GM18505 (cell line): ENCODE results near the gene IL1B.

Source experiments
- ATAC-seq: cut with Tn5 transposase; IDR thresholded peaks from one replicate; pipeline ENCODE4 v1.9.1; 2021; ENCODE audit not compliant: unreplicated experiment
- POLR2A ChIP-seq: IDR thresholded peaks from 4 replicates; pipeline ENCODE4 v1.6.1; 2011; ENCODE audit warnings: borderline replicate concordance; ENCODE audit not compliant: insufficient read depth, insufficient read length; ENCODE audit errors: extremely low read depth

Gene IL1B

DNA sequence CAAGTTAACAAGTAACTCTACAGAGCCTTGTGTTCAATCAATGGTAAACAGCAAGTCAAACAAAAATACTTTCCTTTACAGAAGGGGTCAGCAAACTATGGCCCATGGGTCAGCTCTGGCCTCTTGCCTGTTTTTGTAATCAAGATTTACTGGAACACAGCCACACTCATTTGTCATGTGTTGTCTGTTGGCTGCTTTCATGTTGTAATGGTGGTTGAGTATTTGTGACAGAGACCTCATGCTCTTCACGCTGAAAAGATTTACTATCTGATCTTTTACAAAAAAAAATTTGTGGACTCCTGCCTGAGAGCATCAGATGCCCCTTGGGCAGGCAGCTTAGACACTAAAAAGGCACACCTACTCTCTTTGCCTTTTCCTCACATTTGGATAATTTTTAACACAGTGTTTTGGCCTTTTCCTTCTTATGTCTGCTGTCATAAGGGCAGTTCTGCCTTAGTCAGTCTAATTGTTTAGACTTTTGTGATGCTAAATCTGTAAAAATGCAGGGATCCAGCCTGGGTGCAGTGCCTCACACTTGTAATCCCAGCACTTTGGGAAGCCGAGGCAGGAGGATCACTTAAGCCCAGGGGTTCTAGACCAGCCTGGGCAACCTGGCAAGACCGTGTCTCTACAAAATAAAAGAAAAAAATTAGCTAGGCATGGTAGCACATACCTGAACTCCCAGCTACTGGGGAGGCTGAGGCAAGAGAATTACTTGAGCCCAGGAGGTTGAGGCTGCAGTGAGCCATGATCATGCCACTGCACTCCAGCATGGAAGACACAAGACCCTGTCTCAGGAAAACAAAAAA, 18.3 kb downstream of the IL1B start:
- TF ChIP-seq POLR2A: no peak
- no peak for ATAC-seq

DNA sequence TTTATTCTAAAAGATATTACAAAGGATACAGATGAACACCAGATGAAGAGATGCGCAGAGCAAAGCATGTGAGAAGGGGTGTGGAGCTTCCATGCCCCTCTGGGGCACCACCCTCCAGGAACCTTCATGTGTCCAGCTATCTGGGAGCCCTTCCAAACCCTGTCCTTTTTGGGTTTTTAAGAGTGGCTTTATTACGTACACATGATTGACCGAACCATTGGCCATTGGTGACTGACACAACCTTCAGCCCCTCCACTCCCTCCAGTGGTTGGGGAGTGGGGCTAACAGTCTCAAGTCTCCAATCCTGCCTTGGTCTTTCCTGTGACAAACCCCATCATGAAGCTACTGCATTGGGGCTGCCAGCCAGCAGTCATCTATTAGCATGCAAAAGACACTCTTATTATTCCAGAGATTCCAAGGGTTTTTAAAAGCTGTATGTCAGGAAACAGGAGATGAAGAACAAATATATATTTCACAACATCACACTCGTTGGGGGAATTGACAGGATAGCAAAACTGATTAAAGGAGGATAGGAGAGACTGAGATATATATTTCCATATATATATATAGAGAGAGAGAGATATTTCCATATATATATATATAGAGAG, 19.4 kb downstream of the IL1B start:
- no peak for ATAC-seq
- TF ChIP-seq POLR2A: no peak

DNA sequence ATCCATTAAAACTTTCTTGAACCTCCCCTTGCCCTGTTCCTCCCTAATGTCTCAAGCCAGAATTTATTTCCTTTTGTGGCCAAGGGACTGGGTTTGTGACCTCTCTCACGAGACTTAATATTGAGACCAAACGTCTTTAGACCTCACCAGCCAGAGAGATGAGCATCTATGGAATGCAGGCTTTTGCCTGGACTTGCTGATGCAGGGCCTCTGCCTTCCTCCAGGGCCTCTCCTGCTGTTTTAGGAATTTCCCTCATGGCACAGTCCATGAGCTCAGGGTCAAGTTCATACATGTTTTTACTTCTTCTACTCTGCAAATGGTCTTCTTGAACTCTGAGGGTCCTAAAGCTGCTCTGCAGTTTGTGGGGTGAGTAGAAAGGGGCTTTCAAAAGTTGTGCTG, 22.3 kb downstream of the IL1B start:
- no peak for TF ChIP-seq POLR2A
- no peak for ATAC-seq

DNA sequence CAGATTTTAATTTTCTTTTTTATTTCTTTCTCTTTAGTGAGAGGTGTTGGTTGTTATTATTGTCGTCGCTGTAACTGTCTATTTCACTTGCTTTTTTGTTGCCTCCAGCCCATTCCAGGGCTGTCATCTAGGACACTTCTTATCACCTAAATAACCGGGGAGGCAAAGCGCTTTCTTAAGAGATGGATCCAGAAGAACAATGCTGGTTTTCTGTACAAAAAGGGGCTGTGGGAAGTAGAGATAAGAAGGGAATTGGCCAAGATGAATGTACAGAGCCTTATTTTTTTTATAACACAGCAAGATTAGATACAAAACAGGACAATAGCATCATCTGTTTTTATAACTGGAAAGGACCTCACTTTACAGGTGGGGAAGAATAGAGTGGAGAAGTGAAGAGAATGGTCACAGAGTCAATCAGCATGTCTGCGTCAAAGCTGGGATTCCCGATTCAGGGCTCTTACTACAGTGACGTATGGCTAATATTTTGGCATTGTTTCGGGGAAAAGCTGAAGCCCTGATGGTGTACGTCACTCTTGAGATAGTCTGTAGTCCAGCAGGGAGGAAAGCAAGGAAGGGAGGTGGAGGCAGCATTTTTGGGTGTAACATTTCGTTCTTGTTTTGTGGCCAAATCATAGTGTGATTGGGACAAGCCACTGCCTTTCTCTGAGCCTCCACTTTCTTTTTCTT, 23.2 kb downstream of the IL1B start:
- ATAC-seq: no peak
- TF ChIP-seq POLR2A: no peak

DNA sequence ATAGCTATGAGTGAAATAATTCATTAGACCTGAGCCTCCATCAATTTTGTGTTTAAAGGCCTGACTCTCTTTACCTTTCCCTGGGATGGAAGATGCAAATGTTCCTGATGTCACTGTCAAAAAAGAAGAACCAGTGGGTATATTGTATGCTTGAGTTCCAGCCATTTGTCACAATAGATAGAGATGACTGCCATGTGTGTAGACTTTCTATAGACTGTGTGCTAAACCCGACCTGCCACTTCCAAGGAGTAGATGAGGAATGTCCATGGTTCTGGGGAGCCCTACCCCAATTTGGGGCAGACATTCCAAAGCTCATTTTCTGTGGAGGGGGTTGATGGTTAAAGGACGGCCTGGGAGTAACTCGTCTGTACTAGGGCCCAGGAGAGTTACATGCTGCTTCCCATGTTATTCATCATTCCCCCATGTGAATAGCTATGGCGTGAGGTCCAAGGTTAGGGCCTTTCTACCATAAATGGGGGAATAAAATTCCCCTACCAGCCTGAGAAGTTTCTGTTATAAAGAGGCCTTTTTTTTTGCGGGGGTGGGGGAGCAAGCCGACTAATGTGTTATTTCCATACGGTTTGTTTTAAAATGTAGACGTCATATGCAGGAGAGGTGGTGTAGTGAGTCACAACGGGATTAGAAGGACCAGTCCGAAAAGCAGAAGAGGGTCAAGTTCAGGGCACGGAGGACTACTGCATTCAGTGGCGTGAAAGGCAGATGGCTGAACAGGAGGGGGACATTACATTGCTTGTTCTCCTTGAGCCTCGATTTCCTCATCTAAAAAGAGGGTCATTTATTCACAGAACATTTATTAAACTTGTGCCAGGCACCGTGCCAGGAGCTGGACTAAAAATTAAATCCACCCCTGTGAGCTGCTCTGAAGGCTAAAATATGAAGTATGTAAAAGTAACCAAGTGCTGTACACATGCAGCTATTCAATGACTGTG, 24.0 kb downstream of the IL1B start:
- no peak for TF ChIP-seq POLR2A
- no peak for ATAC-seq

DNA sequence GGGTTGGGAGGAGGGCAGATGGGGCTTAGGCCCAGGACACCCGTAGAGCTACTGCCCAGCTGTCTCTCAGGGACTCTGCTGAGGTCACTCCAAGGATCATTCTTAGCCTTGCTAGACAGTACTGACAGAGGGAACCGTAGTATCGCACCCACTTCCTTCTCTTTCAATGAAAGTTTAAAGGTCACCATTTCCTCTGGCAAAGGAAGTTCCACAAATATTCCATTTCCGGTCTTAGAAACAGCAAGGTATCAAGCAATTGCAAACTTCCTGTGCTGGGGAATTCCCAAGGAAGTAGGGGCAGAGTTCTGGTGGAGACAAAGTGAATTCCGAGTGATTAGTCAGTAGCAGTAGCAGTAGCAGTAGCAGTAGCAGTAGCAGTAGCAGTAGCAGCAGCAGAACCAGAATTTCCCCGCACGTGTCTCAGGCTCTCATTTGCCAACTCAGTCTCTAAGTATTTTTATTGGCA, 24.7 kb downstream of the IL1B start:
- peak; percentile 29 for TF ChIP-seq POLR2A
- ATAC-seq: no peak

DNA sequence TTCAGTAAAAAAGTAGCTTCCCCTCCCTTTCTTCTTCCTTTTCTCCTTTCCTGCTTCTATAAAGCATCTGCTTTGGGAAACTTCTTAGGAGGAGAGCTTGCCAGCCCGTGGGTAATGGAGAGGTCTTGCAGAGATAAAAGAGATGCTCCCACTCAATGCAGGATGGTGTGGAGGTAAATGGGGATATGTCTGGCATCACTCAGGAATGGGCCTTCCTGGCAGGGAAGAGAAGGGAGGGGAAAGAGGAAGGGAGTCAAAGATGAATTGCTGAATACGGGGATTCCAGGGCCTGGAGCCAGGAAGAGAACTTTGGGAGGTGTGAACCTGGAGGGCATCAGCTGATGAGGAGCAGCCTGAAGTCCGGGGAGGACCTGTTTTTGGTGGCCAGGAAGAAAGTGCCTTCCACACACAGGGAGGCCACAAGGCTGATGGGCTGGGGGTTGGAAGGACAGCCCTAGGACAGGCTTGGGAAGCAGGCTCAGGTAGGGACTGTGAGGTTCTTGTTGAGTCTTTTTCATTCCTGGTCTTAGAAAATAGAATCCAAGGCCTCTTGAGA, 25.2 kb downstream of the IL1B start:
- no peak for ATAC-seq
- TF ChIP-seq POLR2A: no peak

DNA sequence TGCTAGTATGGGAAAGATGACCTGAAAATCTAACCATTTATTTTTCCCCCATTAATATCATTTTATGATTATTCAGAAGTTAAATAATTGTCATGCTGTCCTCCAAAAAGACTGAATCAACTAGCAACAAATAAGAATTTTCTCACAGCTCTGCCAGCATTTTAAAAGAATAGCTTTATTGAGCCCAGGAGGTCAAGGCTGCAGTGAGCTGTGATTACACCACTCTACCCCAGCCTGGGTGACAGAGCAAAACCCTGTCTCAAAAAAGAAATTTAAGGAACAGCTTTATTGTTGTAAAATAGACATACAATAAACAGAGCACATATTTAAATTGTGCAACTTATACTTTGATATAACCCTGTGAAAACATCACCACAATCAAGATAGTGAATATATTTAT, 27.5 kb downstream of the IL1B start:
- TF ChIP-seq POLR2A: no peak
- ATAC-seq: no peak

DNA sequence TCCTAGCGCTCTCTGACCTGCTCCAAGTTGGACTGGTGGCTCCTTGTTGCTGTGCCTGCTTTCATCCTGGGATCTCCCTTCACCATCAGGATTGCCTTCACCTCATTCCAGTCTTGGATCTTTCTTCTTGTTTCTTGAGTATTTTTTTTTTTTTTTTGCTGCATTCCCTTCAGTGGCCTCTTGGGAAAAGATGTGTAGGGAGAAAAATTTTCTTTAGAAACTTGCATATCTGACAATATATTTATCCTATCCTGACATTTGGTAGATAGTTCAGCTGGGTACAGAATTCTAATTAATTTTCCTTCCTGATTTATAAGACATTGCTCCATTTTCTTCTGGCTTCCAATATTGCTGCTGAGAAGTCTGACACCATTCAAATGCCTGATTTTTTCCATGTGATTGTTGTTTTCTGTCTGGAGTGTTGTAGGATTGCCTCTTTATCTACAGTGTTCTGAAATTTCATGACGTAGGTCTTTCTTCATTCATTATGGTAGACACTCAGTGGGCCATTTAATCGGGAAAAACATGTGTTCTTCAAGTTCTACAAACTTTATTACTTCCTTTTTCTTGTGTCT, 29.3 kb downstream of the IL1B start:
- TF ChIP-seq POLR2A: no peak
- ATAC-seq: no peak

DNA sequence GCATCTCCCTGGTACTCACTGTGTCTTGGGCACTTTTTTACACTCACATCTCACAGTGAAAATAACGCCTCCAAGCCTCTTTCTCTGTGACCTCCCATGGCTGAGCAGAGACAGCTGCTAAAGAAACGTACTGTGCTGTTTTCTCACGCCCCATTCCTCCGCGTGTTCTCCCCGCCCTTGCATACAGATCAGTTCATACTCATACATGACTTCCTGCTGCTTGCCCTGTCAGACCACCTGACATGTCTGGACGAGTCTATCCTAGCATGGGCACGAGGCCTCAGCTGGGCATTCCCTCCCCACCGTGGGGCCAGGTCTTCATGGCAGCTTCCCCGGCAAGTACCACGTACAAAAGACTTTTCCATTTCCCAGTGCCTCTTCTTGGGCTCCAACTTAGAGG, 31.0 kb downstream of the IL1B start:
- peak; percentile 62 for ATAC-seq
- peak; percentile 37 for TF ChIP-seq POLR2A

DNA sequence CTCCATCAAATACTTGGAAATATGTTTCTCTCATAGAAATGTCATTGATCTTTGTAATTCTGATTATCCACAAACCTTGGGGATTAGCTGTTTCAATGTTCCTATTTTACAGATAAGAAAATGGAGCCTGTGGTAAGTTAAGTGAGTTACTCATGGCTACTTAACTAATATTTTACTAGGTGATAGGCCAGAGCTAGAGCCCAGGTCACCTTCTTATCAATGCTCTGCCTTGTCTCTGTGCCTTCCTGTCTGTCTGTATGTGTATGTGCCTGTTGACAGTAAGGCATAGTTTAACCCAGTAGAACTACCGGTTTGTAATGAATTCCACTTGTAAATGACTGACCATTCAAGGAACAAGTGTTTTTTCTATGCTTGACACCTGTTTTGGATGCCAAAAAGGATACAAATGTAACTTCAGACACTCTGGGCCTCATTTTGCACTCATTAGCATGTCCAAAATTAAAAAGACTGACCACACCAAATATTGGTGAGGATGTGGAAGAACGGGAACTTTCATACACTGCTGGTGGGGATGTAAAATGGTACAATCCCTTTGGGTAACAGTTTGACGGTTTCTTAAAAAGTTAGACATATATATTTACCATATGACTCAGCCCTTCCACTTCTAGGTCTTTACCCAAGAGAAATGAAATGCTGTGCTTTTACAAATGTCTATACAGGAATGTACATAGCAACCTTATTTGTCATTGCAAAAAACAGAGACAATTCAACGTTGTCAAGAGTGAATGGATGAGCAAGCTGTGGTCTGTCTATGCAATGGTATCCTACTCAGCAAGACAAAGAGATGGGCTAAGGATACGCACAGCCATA, 32.7 kb downstream of the IL1B start:
- no peak for ATAC-seq
- no peak for TF ChIP-seq POLR2A

DNA sequence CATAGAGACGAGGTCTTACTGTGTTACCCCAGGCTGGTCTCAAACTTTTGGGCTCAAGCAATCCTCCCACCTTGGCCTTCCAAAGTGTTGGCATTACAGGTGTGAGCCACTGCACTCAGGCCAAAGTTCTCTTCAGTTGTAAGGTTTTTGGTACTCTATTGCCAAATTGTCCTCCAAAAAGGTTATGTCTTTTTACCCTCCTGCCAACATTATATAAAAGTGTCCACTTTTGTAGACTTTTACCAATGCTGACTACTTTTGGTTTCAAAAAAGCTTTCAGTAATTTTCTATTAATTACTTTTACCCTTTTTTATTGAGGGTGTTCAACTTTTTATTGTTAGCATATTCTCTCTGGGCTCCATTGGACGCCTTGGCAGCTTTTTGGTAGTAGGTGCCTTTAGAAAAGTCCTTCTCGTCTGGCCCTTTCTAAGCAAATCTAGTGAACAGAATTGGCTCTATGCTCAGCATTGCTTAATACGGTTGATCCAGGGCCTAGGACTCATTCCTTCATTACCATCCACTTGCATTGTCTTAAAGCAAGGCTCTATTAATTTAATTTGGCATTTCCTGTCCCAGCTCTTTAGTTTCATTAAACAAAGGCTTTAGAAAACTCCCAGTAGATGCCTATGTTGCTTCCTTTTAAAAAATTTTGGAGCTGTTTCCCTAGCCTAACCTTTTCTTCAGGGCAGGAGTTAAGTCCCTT, 35.5 kb downstream of the IL1B start:
- no peak for ATAC-seq
- TF ChIP-seq POLR2A: no peak
